ENCODE data around the gene CASKIN2. TPM values are rescaled to one million over a fixed set of nuclear protein-coding genes. Genes with fewer than 3 reads are reported as not detected.

Gene CASKIN2
- total RNA-seq, 1 experiment from 2014 or later, result 8.9 TPM

DNA sequence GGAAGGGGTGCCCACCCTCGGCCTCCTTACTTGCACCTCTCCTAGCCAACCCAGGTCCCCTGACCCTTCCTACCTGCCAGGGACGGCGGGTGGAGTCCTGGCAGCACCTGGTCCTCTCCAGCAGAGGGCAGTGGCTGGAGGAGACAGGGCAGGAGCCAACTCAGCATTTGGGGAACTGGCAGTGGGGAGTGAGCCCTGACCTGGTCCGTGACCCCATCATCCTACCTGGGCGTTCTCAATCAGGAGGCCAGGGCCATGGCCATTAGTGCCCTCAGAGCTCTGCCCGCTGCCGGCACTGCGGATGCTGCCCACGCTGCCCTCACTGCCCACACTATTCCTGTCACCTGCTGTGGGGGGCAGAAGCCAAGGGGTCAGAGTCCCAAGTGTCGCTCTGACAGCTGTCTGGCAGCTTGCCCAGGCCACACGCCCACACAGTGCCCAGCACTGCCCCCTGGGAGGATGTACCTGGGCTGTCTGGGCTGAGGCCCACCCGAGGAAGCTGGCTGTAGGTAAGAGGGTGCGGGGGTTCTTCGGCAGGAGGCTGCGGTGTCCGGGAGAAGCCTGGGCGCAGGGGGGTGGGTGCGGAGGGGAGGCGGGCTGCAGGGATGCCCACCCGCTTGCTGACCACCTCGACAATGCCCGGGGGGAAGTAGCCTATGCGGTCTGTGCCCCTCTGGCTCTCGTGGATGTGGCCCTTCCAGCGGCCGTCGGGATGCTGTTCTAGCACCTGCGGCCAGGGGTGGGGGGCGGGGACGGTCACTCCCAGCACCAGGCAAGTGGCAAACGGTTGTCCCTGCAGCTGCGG, 10.8 kb downstream of the CASKIN2 start:
- DNase-seq (ENCODE audit: low read depth), result peak; percentile 30

DNA sequence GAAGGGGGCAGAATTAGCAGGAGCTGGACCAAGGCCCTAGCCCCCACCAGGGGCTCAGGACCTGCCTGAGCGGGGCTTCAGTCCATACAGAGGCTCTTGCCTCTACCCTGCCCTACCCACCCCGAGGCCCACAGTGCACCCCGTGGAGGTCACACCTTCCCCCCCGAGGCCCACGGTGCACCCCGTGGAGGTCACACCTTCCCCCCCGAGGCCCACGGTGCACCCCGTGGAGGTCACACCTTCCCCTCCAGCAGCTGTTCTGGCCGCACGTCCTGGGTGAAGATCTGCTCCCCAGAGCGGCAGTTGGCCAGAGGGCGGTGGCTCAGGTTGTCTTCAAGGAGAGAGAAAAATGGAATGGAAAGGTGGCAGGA, 11.4 kb downstream of the CASKIN2 start:
- no peak for DNase-seq (ENCODE audit: low read depth)

DNA sequence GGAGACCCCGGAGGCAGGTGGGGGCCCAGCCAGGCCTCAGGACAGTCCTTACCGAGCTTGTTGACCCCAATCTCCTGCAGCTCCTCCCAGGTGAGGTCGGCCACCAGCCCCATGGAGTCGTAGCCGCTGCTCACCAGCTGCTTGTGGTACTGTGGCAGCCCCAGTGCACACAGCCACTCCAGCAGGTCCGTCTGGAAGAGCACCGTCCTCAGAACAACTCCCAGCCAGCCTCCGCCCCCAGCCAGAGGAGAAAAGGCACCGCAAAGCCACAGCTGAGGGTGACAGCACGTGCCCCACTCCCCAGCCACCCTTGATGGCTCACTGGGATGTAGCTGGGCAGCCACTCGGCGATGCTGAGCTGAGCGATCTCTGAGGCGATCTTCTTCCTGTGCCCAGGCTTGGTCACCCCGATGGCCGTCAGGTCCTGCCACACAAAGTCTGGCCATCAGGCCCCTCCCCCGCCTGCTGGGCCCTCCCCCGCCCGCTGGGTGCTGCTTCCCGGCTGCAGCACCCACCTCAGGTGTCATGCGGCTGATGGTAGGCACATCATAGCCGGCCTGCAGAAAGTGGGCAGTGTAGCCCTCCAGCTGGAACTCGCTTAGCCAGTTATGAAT, 11.9 kb downstream of the CASKIN2 start:
- no peak for DNase-seq (ENCODE audit: low read depth)

DNA sequence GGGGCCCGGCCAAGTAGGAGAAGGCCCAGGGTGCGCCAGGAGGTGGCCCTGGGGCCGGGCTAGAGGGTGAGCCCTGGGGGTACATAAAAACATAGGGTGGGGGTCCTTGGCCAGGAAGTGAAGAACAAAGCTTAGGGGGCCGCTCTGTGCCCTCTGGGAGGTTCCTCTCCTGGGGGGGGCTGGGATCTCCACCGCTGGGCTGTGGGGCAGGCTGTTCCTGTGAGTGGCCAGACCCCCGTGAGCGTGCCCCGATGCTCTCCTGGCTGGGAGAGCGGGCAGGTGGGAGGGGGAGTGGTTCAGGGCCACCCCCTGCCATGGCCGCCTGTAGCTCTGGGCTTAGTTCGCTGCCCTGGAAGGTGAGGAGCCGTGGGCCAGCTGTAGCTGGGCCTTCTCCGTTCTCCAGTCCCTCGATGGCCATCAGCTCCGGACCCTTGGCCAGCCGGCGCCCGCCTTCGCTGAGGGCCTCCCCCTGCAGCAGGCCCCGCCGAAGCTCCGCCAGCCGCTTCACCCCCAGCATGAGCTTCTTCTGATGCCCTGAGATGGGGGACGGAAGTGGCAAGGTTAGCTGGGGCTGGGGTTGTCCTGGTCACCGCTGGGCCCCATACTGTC, 12.5 kb downstream of the CASKIN2 start:
- no peak for DNase-seq (ENCODE audit: low read depth)

- no peak for DNase-seq (ENCODE audit: low read depth)
These were observed 13.1 kb downstream of the CASKIN2 start for GRCh38 chr17:75502072-75502720.

GRCh38 chr17:75501378-75502071, 13.8 kb downstream of the CASKIN2 start:
- DNase-seq (ENCODE audit: low read depth), result no peak

DNA sequence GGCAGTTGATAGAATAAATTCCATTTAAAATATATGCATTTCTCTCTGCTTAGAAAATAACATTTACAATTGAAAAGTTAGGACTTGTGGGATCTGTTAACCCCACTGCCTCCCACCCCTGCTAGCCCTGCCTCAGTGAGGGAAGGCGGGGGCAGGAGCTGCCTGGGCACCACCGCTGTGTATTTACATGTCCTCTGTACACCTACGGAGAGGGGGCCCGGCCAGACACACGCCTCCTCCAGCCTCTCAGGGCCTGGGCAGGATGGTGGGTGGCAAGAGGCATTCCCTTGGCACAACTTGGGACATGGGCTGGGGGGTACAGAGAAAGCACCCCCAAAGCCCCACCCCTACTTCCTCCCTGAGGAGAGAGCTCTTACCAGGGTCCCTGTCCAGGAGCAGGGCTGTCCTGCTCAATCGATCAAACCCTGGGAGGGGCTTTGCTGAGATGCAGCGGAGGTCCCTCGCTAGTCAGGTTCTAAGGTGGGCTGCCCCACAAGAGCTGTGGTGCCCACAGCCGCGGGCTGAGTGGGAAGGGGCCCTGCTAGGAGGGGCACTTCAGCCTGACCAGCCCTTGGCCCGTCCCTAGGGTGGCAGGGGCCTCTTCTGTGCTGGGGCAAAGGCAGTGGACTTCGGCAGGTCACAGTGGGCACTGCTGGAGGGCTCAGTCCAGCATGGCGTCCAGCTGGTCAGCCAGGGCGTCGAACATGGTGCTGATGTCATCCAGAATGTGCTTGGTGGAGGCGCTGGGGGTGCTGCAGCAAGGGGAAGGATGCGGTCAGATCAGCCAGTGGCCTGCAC, 14.7 kb downstream of the CASKIN2 start:
- no peak for DNase-seq (ENCODE audit: low read depth)

- no peak for DNase-seq (ENCODE audit: low read depth)
These were observed 15.9 kb downstream of the CASKIN2 start for GRCh38 chr17:75499313-75500022.

- DNase-seq (ENCODE audit: low read depth), result peak; percentile 25
These were observed 16.6 kb downstream of the CASKIN2 start for GRCh38 chr17:75498726-75499213.

DNA sequence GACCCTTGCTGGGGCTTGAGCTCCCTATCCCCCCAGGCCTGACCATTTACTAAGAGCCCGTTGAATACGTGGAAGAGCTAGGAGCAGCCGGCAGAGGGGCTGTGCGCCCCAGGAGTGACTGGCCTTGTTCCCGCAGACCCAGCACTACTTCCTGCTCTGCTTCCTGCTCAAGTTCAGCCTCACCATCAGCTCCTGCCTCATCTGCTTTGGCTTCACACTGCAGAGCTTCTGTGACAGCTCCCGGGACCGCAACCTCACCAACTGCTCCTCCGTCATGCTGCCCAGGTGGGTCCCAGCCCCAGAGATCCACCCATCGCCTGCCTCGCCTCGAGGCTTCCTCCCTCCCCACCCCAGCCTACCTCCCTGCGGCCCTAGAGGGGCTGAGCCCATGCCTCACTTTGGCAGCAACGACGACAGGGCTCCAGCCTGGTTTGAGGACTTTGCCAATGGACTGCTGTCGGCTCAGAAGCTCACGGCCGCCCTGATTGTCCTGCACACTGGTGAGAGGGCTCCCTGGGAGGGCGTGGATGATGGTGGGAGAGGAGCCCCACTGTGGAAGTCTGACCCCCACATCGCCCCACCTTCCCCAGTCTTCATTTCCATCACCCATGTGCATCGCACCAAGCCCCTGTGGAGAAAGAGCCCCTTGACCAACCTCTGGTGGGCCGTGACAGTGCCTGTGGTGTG, 17.2 kb downstream of the CASKIN2 start:
- DNase-seq (ENCODE audit: low read depth), result no peak

DNA sequence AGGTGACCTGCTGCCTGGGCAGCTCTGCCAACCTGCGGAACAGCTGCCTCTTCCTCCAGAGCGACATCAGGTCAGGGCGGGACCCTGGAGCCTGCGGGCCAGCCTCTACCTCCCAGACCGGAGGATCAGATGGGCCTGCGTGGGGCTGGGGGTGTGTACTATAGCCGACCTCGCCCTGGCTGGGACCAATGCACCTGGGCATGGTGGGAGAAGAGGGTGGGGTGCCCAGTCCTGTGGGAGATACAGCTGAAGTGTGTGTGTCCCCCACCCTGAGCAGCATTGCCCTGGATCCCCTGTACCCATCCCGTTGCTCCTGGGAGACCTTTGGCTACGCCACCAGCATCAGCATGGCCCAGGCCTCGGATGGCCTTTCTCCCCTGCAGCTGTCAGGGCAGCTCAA, 19.3 kb downstream of the CASKIN2 start:
- no peak for DNase-seq (ENCODE audit: low read depth)

DNA sequence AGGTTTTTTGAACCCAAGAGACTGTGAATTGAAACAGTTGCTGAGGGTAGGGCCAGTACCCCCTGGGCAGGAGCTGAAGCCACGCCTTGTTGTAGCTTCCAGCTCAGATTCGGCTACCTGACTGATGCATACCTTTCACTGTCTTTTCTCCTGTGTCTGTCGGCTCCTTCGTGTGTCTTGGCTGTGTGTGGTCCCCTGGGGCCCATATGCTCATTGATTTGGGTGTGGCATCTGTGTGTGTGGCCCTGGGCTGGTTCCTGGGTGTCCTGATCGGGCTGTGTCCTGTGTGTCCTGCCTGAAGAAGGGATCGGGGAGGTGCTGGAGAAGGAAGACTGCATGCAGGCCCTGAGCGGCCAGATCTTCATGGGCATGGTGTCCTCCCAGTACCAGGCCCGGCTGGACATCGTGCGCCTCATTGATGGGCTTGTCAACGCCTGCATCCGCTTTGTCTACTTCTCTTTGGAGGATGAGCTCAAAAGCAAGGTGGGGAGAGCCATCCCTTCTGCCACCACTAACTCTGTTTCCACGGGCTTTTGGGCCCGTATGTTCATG, 20.9 kb downstream of the CASKIN2 start:
- DNase-seq (ENCODE audit: low read depth), result no peak

- no peak for DNase-seq (ENCODE audit: low read depth)
These were observed 21.7 kb downstream of the CASKIN2 start for GRCh38 chr17:75493476-75494129.

DNA sequence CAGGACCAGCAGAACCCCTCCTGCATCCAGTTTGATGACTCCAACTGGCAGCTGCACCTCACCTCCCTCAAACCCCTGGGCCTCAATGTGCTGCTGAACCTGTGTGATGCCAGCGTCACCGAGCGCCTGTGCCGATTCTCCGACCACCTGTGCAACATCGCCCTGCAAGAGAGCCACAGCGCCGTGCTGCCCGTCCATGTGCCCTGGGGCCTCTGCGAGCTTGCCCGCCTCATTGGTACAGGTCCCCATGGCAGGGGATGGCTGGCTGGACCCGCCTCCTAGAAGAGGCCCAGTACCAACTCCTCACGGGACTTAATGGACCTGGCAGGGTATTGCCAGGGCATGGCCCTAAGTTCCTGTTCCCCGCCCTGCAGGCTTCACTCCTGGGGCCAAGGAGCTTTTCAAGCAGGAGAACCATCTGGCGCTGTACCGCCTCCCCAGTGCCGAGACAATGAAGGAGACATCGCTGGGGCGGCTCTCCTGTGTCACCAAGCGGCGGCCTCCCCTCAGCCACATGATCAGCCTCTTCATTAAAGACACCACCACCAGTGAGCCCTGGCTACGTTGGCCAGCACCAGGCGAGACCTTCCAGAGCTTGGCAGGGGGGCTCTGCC, 22.7 kb downstream of the CASKIN2 start:
- no peak for DNase-seq (ENCODE audit: low read depth)

DNA sequence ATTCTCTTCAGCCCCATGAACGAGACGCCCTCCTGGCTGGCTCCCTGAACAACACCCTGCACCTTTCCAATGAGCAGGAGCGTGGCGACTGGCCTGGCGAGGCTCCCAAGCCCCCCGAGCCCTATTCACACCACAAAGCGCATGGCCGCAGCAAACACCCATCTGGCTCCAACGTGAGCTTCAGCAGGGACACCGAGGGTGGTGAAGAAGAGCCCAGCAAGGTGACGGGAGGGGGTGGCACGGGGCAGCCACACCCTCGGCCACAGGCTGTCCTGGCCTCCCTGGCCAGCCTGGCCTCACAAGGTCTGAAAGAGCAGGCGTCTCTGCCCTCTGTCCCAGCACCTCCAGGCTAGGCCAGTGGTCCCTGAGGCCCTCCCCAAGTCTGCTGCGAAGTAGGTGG, 23.7 kb downstream of the CASKIN2 start:
- no peak for DNase-seq (ENCODE audit: low read depth)

- DNase-seq (ENCODE audit: low read depth), result no peak
These were observed 24.2 kb downstream of the CASKIN2 start for GRCh38 chr17:75490953-75491649.

GRCh38 chr17:75490173-75490743, 25.1 kb downstream of the CASKIN2 start:
- no peak for DNase-seq (ENCODE audit: low read depth)
